GM18498 (cell line): ENCODE data around the gene PRDM16.

Experiments
- ATAC-seq: cut with Tn5 transposase; IDR thresholded peaks from one replicate; pipeline ENCODE4 v1.9.1; 2021; ENCODE audit warnings: mild to moderate bottlenecking, moderate library complexity; ENCODE audit not compliant: unreplicated experiment

The PRDM16 gene

GRCh38 chr1:3289502-3289901, 220.5 kb downstream of the PRDM16 start:
- no peak for ATAC-seq

- ATAC-seq, result no peak
These were observed 221.4 kb downstream of the PRDM16 start for GRCh38 chr1:3290438-3290837.

GRCh38 chr1:3290915-3291314, 221.9 kb downstream of the PRDM16 start:
- no peak for ATAC-seq

- ATAC-seq, result no peak
These were observed 223.2 kb downstream of the PRDM16 start for GRCh38 chr1:3292051-3292722.

GRCh38 chr1:3292868-3293562, 224.0 kb downstream of the PRDM16 start:
- no peak for ATAC-seq

- ATAC-seq, result no peak
These were observed 224.6 kb downstream of the PRDM16 start for GRCh38 chr1:3293563-3294080.

- ATAC-seq, result no peak
These were observed 225.4 kb downstream of the PRDM16 start for GRCh38 chr1:3294450-3294849.

GRCh38 chr1:3295846-3296245, 226.8 kb downstream of the PRDM16 start:
- ATAC-seq, result no peak

GRCh38 chr1:3296326-3296725, 227.3 kb downstream of the PRDM16 start:
- no peak for ATAC-seq

- ATAC-seq, result no peak
These were observed 227.8 kb downstream of the PRDM16 start for GRCh38 chr1:3296826-3297225.

GRCh38 chr1:3297756-3298155, 228.8 kb downstream of the PRDM16 start:
- no peak for ATAC-seq

GRCh38 chr1:3298197-3298596, 229.2 kb downstream of the PRDM16 start:
- ATAC-seq, result no peak

- no peak for ATAC-seq
These were observed 235.2 kb downstream of the PRDM16 start for GRCh38 chr1:3304246-3304645.

- no peak for ATAC-seq
These were observed 235.7 kb downstream of the PRDM16 start for GRCh38 chr1:3304692-3305091.

- ATAC-seq, result no peak
These were observed 236.2 kb downstream of the PRDM16 start for GRCh38 chr1:3305156-3305555.

GRCh38 chr1:3306583-3307291, 237.7 kb downstream of the PRDM16 start:
- ATAC-seq, result no peak

GRCh38 chr1:3307359-3307758, 238.4 kb downstream of the PRDM16 start:
- no peak for ATAC-seq

GRCh38 chr1:3308053-3308452, 239.1 kb downstream of the PRDM16 start:
- ATAC-seq, result no peak

GRCh38 chr1:3310718-3311400, 241.9 kb downstream of the PRDM16 start:
- ATAC-seq, result no peak

GRCh38 chr1:3311711-3312110, 242.7 kb downstream of the PRDM16 start:
- no peak for ATAC-seq

GRCh38 chr1:3312310-3312897, 243.4 kb downstream of the PRDM16 start:
- no peak for ATAC-seq
